ENCODE results near the gene MLLT1. TPM values are rescaled to one million over a fixed set of nuclear protein-coding genes. Genes with fewer than 3 reads are reported as not detected.
A peak's percentile ranks its signal among the peaks of the same experiment; 100 is the strongest.

MLLT1 gene
- total and polyA plus RNA-seq, 10 of the 15 experiments (the other 5 are each of a cell fraction or from before 2014, with no cell fraction given) = 0.16 to 61.1 (median 8.5) TPM

GRCh38 chr19:6249296-6249695 is 30.5 kb downstream of the MLLT1 start:
- Histone ChIP-seq H2AFZ (ENCODE audit: control insufficient read depth, low read depth, low read length) (no peak overlapping the region), H3K36me3 (ENCODE audit: control insufficient read depth in 2 of 2, insufficient read depth in 2 of 2, low read length in 1 of 2) (peaks cover 8% of the 10 kb centered on the region in 2 experiments), H3K4me3 (no peak overlapping the region), H3K9ac (ENCODE audit: control insufficient read depth, insufficient read depth, low read length) (no peak overlapping the region), H3K4me2 (ENCODE audit: control insufficient read depth, insufficient read depth) (no peak overlapping the region), H3K79me2 (ENCODE audit: control insufficient read depth, insufficient read depth, low read length) (peaks cover 49% of the 10 kb centered on the region), H3K9me3 (replicated peaks; ENCODE audit: control insufficient read depth, insufficient read depth, low read length) (peaks cover 12% of the 10 kb centered on the region; the same call in 2 of the 3 replicates), H3K27ac (ENCODE audit: control insufficient read depth, insufficient read depth) (no peak overlapping the region), H4K20me1 (ENCODE audit: control insufficient read depth, insufficient read depth) (no peaks in the 10 kb centered on the region), H3K27me3 (replicated peaks in 1 of 2; ENCODE audit: control insufficient read depth in 2 of 2, insufficient read depth in 2 of 2, low read length in 1 of 2) (no peaks in the 10 kb centered on the region), H3K4me1 (ENCODE audit: control insufficient read depth, insufficient read depth, low read length) (peaks cover 20% of the 10 kb centered on the region)
- no peak for DNase-seq (ENCODE audit: low read depth, low spot score)
- ChIA-PET SMC1A (ENCODE audit: uncharacterized antibody, unreplicated experiment) (no interaction called here), POLR2A (no interaction called here), CTCF (no interaction called here), RAD21 (ENCODE audit: unreplicated experiment) (no interaction called here)
- no TSS peak for BruUV-seq (replicated peaks)
- ATAC-seq = no peak
- no peak for TF ChIP-seq HSF1 (IDR thresholded peaks at IDR 0.05; ENCODE audit: low read depth, low read length)
- no peak for FAIRE-seq
- intact Hi-C loops (cut with micrococcal nuclease; ENCODE audit: unreplicated experiment) (no loop called here), in situ Hi-C loops (cut with MboI) (no loop called here)
- 59% methylated on average over 9 of the region's 9 CpGs for WGBS (ENCODE audit: insufficient coverage, insufficient replicate concordance, low lambda C conversion rate, missing lambda C conversion rate)

- FAIRE-seq = peak; percentile 56
- in situ Hi-C loops (cut with MboI) (no loop called here), intact Hi-C loops (cut with micrococcal nuclease; ENCODE audit: unreplicated experiment) (no loop called here)
- BruUV-seq (replicated peaks) = no TSS peak
- peaks cover 12% of the 10 kb centered on the region; the same call in 2 of the 3 replicates for H3K9me3 ChIP-seq (replicated peaks; ENCODE audit: control insufficient read depth, insufficient read depth, low read length)
- H3K4me2 ChIP-seq (ENCODE audit: control insufficient read depth, insufficient read depth) = peak overlapping the region; percentile 45
- 24% methylated on average over 6 of the region's 6 CpGs for WGBS (ENCODE audit: insufficient coverage, insufficient replicate concordance, low lambda C conversion rate, missing lambda C conversion rate)
- H3K27me3 ChIP-seq (replicated peaks in 1 of 2; ENCODE audit: control insufficient read depth in 2 of 2, insufficient read depth in 2 of 2, low read length in 1 of 2) = no peaks in the 10 kb centered on the region
- H3K79me2 ChIP-seq (ENCODE audit: control insufficient read depth, insufficient read depth, low read length) = peaks cover 50% of the 10 kb centered on the region
- ChIA-PET POLR2A (no interaction called here), SMC1A (ENCODE audit: uncharacterized antibody, unreplicated experiment) (interaction anchor here (0.6 kb wide), 1 partner anchor 46 kb away, joined by 3 read pairs; no protein-coding TSS in a partner anchor), RAD21 (ENCODE audit: unreplicated experiment) (no interaction called here), CTCF (no interaction called here)
- H3K36me3 ChIP-seq (ENCODE audit: control insufficient read depth in 2 of 2, insufficient read depth in 2 of 2, low read length in 1 of 2) = peaks cover 8% of the 10 kb centered on the region in 2 experiments
- DNase-seq (ENCODE audit: low read depth, low spot score) = no peak
- 0 out of 2 replicates have a peak overlapping the region, but pooled peaks have one; percentile 2 for H3K4me3 ChIP-seq
- TF ChIP-seq CHD4 (IDR thresholded peaks at IDR 0.05) (no peak), MEF2B (IDR thresholded peaks at IDR 0.05; ENCODE audit: partially characterized antibody, poor library complexity, severe bottlenecking) (peak; percentile 26)
- H4K20me1 ChIP-seq (ENCODE audit: control insufficient read depth, insufficient read depth) = no peaks in the 10 kb centered on the region
- no peak overlapping the region for H3K9ac ChIP-seq (ENCODE audit: control insufficient read depth, insufficient read depth, low read length)
- peaks cover 24% of the 10 kb centered on the region for H3K4me1 ChIP-seq (ENCODE audit: control insufficient read depth, insufficient read depth, low read length)
- H3K27ac ChIP-seq (ENCODE audit: control insufficient read depth, insufficient read depth) = peak overlapping the region; percentile 6; the same call in 1 of the 2 replicates
- ATAC-seq = no peak
- H2AFZ ChIP-seq (ENCODE audit: control insufficient read depth, low read depth, low read length) = no peak overlapping the region; the same call in 1 of the 2 replicates
These were observed 30.9 kb downstream of the MLLT1 start for GRCh38 chr19:6248844-6249243.
